Thyroid gland (tissue), 4 donors: Measurements from ENCODE around the gene RAE1. TPM values are rescaled to one million over a fixed set of nuclear protein-coding genes. Genes with fewer than 3 reads are reported as not detected.

ENCODE experiments used
- DNase-seq, 2 donors: peaks; one replicate each; pipeline ENCODE4 v3.0.0-alpha.2; 2019
- H3K27ac ChIP-seq, 3 donors: fragments of 200-600 bp; sonication (generic); 1 replicate in 2 of 3; 2 replicates in 1 of 3; pipeline ENCODE4 v1.5.1; 2016 to 2019; ENCODE audit warnings: mild to moderate bottlenecking in 1 of 3, moderate library complexity in 1 of 3
- H3K27me3 ChIP-seq: fragments of 200-600 bp; sonication (generic); one replicate; pipeline ENCODE4 v1.5.1; 2019
- H3K36me3 ChIP-seq, 2 donors: fragments of 200-600 bp; sonication (generic); one replicate each; pipeline ENCODE4 v1.5.1; 2016 to 2019
- H3K4me1 ChIP-seq, 2 donors: fragments of 200-600 bp; sonication (generic); one replicate each; pipeline ENCODE4 v1.5.1; 2017 to 2019
- H3K4me3 ChIP-seq, 3 donors: fragments of 200-600 bp; sonication (generic); replicated peaks in 1 of 3; 1 replicate in 2 of 3; 2 replicates in 1 of 3; pipeline ENCODE4 v1.5.1; 2016; ENCODE audit warnings: mild to moderate bottlenecking in 1 of 3
- H3K9me3 ChIP-seq: fragments of 200-600 bp; sonication (generic); one replicate; pipeline ENCODE4 v1.5.1; 2017
- POLR2A ChIP-seq, 2 donors: fragments of 450-650 bp; IDR thresholded peaks; one replicate each; pipeline ENCODE4 v1.6.1; 2017; ENCODE audit warnings: antibody characterized with exemption in 2 of 2, mild to moderate bottlenecking in 2 of 2, moderate library complexity in 1 of 2
- WGBS, 2 donors: methylation state at CpG; one replicate each; pipeline ENCODE4 v1.1.5; 2017; 5-methylcytosine and 5-hydroxymethylcytosine counted together
- intact Hi-C: fragments of 100-400 bp; cut with DNase I; formaldehyde crosslinking; loops from one replicate; pipeline ENCODE4 v1.15.1; 2023
- total RNA-seq, 4 donors: library from RNA; depleted of rRNA; stranded (reverse); fragments of >200 nt; gene quantifications; one replicate each; pipeline ENCODE4 v1.2.3, GENCODE V29; 2016
- TF ChIP-seq, protein P1 (sequence below), 6 experiments: fragments of 200-600 bp in 3 of 6; fragments of 450-650 bp in 3 of 6; sonication (generic) in 3 of 6; IDR thresholded peaks; one replicate each; pipeline ENCODE4 v1.5.1; 2016 to 2019; ENCODE audit warnings: antibody characterized with exemption in 6 of 6, mild to moderate bottlenecking in 2 of 6, inconsistent platforms in 1 of 6, moderate library complexity in 1 of 6

Gene RAE1
- total RNA-seq, 4 donors from 2014 or later, result 17.5 to 26.4 (median 22.3) TPM

DNA sequence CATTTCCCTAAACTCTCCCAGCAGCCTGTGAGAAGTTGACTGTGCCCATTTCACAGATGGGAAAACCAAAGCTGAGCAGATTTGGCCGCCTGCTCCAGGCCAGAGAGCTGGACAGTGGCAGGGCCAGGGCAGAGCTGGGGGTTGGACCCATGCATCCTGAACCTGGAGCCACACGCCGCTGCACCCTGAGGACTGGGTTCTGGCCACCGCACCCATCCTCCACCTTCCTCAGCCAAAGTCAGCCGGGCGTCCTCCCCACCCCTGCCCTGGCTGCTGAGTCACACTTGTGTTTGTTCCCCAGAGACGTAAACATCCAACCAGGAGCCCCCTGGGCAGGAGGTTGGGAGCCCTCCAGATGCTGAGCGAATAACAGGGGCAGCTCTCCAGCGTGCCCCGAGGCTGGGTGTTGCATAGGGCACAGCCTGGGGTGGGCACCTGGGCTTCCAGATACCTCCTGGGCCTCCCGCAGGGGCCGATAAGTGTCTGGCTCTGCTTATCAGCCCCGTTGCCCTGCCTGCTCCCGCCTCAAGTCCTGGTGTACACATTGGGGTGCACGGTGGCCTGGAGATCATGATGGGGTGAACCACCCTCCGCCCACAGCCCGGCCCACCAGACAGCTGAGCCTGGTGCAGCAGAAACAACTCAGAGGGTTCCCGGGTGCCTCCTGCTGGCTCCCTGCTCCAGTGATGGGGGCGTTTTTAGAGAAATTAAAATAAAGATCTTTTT lies 64.0 kb downstream of the RAE1 start:
- no peaks in the 10 kb centered on the region for H3K9me3 ChIP-seq
- H3K4me3 ChIP-seq, result no peak overlapping the region
- no peaks in the 10 kb centered on the region for H3K27me3 ChIP-seq
- no peaks in the 10 kb centered on the region for H3K4me1 ChIP-seq
- H3K36me3 ChIP-seq, result no peaks in the 10 kb centered on the region
- DNase-seq, result no peak
- intact Hi-C loops, result no loop called here
- TF ChIP-seq, protein P1, sequence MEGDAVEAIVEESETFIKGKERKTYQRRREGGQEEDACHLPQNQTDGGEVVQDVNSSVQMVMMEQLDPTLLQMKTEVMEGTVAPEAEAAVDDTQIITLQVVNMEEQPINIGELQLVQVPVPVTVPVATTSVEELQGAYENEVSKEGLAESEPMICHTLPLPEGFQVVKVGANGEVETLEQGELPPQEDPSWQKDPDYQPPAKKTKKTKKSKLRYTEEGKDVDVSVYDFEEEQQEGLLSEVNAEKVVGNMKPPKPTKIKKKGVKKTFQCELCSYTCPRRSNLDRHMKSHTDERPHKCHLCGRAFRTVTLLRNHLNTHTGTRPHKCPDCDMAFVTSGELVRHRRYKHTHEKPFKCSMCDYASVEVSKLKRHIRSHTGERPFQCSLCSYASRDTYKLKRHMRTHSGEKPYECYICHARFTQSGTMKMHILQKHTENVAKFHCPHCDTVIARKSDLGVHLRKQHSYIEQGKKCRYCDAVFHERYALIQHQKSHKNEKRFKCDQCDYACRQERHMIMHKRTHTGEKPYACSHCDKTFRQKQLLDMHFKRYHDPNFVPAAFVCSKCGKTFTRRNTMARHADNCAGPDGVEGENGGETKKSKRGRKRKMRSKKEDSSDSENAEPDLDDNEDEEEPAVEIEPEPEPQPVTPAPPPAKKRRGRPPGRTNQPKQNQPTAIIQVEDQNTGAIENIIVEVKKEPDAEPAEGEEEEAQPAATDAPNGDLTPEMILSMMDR (IDR thresholded peaks at IDR 0.05), result no peak
- TF ChIP-seq POLR2A (IDR thresholded peaks at IDR 0.05), result no peak
- 70 to 78% methylated on average over 14 to 19 of the region's 19 CpGs for WGBS, 2 donors
- no peak overlapping the region for H3K27ac ChIP-seq

DNA sequence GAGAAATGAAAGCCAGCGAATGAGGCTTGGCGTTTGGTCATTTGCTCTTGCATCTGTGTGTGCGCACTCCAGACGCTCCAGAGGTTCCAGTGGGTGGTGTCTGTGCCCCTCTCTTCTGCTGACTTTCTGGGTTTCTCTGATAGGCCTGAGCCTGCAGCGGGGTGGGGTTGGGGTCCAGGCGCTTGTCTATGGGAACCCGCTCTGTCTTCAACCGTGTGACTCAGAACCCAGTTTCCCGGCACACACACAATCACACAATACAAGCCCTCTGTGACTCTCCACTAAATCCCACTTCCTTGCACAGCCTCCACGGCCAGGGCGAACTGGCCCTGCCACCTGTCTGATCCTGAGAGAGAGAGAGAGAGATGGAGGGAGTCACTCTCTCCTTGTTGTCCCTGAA lies 64.7 kb downstream of the RAE1 start:
- no peak overlapping the region for H3K27ac ChIP-seq
- H3K4me3 ChIP-seq, result no peak overlapping the region
- intact Hi-C loops, result no loop called here
- TF ChIP-seq, protein P1 (IDR thresholded peaks at IDR 0.05), result no peak
- TF ChIP-seq POLR2A (IDR thresholded peaks at IDR 0.05), result no peak
- no peaks in the 10 kb centered on the region for H3K4me1 ChIP-seq
- no peaks in the 10 kb centered on the region for H3K27me3 ChIP-seq
- H3K36me3 ChIP-seq, result no peaks in the 10 kb centered on the region
- H3K9me3 ChIP-seq, result no peaks in the 10 kb centered on the region
- no peak for DNase-seq
- 76 to 81% methylated on average over 11 of the region's 11 CpGs for WGBS, 2 donors

DNA sequence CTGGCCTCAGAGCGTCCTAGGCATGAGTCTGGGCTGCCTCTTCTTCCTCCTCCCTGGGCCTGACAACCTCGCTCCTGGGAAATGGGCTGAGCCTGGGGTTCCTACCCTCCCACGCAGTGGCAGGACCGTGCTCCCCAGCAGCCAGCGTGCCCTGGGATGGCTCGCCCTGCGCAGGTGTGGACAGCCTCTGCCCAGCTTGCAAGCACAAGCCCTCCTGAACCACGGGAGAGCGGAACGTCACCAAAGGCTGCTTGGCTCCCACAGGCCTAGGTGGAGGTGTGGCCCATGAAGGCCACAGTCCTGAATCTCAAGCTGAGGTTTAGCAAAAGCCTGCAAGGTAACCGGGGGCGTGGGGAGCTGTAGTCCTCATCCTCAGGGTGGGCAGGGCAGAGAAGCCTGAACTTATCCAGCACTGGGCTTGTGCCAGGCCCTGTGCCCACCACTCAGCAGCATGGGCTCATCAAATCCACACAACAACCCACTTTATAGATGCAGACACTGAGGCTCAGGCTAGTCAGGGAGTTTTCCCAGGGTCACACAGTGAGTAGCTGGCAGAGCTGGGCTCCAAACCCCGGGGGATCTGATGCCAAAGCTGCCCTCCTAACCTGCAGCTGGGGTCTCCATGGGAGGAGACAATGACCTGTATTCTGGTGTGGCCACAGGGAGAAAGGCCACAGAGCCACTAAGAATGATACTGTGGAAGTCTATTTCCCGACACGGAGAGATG lies 65.4 kb downstream of the RAE1 start:
- Histone ChIP-seq H3K4me1 (no peaks in the 10 kb centered on the region), H3K4me3 (no peak overlapping the region), H3K27me3 (no peaks in the 10 kb centered on the region), H3K27ac (no peak overlapping the region), H3K9me3 (no peaks in the 10 kb centered on the region), H3K36me3 (no peaks in the 10 kb centered on the region)
- 80 to 86% methylated on average over 11 to 14 of the region's 15 CpGs for WGBS, 2 donors
- intact Hi-C loops, result no loop called here
- no peak for DNase-seq
- TF ChIP-seq, protein P1 (IDR thresholded peaks at IDR 0.05), result no peak
- TF ChIP-seq POLR2A (IDR thresholded peaks at IDR 0.05), result no peak

DNA sequence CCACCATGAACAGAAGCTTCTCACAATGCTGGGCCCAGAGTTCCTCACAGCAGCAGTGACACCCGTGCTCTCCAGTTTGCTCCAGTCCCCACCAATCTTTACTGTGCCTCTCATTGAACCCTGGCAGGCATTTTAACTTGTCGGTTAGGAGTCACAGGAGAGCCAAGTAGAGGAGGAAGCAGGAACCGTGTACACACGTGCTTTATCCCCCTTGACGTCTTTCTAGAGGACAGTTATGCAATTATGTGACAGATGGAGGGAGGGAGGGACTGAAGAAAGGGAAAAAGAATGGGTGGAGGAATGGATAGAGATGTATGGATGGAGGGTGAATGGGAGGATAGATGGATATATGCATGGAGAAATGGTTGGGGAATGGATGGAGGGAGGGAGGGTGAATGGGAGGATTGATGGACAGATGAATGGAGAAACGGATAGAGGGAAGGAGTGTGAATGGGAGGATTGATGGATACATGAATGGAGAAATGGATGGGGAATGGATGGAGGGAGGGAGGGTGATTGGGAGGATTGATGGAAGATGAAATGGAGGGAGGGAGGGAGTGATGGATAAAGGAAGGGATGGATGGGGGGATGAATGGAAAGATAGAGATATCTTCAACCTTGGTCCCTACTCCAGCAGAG lies 66.1 kb downstream of the RAE1 start:
- Histone ChIP-seq H3K27ac (no peak overlapping the region), H3K9me3 (no peaks in the 10 kb centered on the region), H3K4me3 (no peak overlapping the region), H3K4me1 (no peaks in the 10 kb centered on the region), H3K36me3 (no peaks in the 10 kb centered on the region), H3K27me3 (no peaks in the 10 kb centered on the region)
- DNase-seq, result no peak
- intact Hi-C loops, result no loop called here
- WGBS, 2 donors, result 46 to 52% methylated on average over 6 of the region's 6 CpGs
- TF ChIP-seq, protein P1 (IDR thresholded peaks at IDR 0.05), result no peak
- TF ChIP-seq POLR2A (IDR thresholded peaks at IDR 0.05), result no peak
